LNCaP clone FGC (cell line): ENCODE measurements around the gene PRM2.

ENCODE experiments used
- DNase-seq: peaks from one replicate; pipeline ENCODE4 v3.0.0-alpha.2; 2011; ENCODE audit warnings: low read depth
- H3K4me3 ChIP-seq: 2 replicates; pipeline ENCODE4 v1.5.1; 2011; ENCODE audit warnings: mild to moderate bottlenecking, low read depth, low read length, control low read depth
- TF ChIP-seq, protein P1 (sequence below): IDR thresholded peaks from 2 replicates; pipeline ENCODE4 v1.5.1; 2012; ENCODE audit warnings: mild to moderate bottlenecking; ENCODE audit not compliant: control insufficient read depth, insufficient read depth; ENCODE audit errors: extremely low read depth

Gene PRM2

DNA sequence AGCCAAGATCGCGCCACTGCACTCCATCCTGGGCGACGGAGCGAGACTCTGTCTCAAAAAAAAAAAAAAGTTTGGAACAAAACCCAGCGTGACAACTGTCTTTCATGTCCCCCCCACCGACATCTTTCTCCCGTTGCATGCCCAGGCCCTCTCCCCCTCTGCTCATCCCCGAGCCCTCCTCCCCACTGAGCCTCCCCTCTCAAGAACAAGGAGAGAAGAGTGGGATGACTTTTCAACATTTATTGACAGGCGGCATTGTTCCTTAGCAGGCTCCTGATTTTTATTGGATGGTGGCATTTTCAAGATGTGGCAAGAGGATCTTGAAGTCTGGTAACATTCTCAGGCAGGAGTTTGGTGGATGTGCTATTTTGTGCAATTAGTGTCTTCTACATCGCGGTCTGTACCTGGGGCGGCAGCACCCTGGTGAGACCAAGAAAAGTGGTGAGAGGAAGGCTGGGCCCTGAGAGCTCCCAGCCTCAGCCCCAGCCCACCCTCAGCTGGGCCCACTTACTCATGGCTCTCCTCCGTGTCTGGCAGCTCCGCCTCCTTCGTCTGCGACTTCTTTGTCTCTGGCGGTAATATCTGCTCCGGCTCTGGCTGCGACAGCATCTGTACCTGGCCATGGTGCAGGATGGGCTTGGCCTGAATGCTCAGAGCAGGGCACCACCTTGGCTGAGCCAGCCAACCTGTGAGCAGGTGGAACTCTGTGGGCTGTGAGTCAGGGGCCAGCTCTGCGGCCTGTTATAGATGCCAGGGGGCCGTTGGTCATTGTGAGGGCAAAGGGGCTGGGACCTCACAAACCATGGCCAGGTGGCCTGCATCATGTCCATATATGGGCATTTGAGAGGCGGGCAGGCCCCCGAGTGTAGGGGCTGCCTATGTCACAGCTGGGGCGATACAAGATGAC is 4.6 kb upstream of the PRM2 start, which contains the start of gene PRM1:
Gene PRM1, minus strand, starts transcription at position 715 of the 907 bp plus-strand sequence. Its CDS starts 92 bp downstream, at position 623.
- no peak for DNase-seq
- no peak within 1 kb of the TSS for H3K4me3 ChIP-seq
- TF ChIP-seq, protein P1, sequence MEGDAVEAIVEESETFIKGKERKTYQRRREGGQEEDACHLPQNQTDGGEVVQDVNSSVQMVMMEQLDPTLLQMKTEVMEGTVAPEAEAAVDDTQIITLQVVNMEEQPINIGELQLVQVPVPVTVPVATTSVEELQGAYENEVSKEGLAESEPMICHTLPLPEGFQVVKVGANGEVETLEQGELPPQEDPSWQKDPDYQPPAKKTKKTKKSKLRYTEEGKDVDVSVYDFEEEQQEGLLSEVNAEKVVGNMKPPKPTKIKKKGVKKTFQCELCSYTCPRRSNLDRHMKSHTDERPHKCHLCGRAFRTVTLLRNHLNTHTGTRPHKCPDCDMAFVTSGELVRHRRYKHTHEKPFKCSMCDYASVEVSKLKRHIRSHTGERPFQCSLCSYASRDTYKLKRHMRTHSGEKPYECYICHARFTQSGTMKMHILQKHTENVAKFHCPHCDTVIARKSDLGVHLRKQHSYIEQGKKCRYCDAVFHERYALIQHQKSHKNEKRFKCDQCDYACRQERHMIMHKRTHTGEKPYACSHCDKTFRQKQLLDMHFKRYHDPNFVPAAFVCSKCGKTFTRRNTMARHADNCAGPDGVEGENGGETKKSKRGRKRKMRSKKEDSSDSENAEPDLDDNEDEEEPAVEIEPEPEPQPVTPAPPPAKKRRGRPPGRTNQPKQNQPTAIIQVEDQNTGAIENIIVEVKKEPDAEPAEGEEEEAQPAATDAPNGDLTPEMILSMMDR: no peak

DNA sequence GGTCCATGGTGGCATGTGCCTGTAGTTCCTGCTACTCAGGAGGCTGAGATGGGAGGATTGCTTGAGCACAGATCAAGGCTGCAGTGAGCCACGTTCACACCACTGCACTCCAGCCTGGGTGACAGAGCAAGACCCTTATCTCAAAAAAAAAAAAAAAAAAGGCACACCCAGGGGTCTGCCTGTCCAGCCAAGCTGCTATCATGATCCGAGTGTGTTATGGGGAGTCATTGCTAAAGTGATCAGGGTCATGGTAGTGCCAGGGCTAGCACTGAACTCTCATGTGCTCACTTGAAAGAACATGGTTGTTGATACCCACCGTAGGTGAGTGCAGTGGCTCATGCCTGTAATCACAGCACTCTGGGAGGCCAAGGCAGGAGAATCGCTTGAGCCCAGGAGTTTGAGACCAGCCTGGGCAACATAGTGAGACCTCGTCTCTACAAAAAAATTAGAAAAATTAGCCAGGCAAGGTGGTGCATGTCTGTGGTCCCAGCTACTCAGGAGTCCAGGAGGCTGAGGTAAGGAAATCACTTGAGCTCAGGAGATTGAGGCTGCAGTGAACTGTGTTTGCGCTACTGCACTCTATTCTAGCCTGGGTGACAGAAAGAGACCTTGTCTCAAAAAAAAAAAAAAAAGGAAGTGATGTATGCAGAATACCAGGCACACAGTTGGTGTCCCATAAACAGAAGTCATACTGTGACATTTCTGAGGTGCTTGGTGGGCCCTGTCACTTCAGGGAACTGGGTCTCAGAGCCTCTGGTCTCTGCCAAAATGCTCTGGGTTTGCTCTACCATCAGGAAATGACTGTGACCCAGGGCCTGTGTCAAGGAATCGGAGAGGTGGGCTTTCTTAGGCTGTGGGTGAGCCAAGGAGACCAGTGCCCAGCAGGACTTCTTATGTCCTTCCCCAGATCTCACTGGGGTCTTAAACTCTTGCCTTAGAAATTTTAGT is 2.7 kb upstream of the PRM2 start:
- TF ChIP-seq, protein P1: no peak
- no peak overlapping the region for H3K4me3 ChIP-seq
- no peak for DNase-seq

DNA sequence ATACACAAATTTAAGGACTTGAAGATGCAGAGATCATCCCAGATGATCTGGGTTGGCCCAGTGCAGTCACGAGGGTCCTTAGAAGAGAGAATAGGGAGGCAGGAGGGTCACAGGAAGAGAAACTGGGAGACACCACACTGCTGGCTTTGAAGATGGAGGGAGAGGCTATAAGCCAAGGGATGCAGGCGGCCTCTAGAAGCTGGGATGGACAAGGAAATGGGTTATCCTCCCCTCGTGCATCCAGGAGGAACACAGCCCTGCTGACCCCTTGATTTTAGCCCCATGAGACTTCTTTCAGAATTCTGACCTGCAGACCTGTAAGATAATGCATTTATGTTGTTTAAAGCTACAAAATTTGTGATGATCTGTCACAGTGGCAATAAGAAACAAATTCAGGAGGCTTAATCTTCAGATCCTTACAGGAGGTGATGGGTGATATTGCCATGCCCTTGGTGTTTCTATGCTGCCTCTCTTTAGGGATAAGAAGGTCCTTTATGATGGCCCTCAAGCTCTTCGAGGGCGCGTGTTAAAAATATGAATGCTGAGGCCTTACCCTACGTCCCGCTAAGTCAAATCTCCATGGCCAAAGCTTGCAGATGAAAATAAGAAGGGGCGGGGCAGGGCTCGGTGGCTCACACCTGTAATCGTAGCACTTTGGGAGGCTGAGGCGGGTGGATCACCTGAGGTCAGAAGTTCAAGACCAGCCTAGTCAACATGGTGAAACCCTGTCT is 1.5 kb upstream of the PRM2 start:
- TF ChIP-seq, protein P1: no peak
- no peak for DNase-seq
- H3K4me3 ChIP-seq: no peak overlapping the region

DNA sequence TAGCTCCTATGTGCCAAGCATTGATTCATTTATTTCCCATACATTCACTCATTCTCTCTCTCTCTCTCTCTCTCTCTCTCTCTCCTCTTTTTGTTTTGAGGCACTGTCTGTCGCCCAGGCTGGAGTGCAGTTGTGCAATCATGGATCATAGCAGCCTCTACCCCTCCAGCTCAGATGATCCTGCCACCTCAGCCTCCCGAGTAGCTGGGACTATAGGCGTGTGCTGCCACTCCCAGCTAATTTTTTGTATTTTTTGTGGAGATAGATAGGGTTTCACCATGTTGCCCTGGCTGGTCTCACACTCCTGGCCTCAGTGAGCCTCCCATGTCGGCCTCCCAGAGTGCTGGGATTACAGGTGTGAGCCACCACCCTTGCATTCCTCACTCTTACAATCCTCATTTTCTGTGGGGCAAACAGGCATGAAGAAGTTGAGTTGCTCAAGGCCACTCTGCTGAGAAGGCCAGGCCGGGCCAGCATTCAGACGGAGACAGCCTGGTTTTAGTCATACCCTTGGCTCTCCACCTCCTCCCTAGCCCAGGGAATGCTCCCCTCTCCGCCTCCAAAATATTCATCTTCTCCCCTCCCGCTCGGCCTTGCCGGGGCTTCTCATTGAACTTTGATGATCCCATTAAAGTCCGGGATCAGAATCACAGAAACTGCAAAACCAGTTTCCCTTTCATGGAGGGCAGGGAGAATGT is 765 bp upstream of the PRM2 start:
- H3K4me3 ChIP-seq: no peak overlapping the region
- TF ChIP-seq, protein P1: no peak
- no peak for DNase-seq

DNA sequence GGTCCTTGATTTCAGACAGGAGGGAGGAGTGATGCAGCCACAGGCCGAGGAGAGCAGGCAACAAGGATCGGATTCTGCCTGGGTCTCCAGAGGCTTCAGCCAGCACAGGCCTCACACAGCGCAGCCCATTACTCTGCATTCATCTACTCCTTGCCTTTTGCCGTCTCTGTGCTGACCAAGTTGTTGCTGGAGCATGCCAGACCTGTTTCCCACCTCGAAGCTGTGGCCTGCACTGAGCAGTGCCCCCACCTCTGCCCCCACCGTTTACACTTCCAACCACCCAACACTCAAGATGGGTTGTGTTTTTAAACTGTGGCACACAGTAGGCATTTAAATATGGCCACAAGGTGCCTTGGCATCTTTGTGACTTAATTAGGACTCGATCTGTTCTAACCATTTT is 1.3 kb downstream of the PRM2 start:
- H3K4me3 ChIP-seq: no peak overlapping the region
- no peak for DNase-seq

More for the DNA sequence above, 1.3 kb downstream of the PRM2 start:
- TF ChIP-seq, protein P1: no peak
